Measurements from ENCODE around the gene FGFR4. TPM values are rescaled to one million over a fixed set of nuclear protein-coding genes. Genes with fewer than 3 reads are reported as not detected.

Gene FGFR4
- total RNA-seq, 1 experiment from 2014 or later, result 588 TPM

DNA sequence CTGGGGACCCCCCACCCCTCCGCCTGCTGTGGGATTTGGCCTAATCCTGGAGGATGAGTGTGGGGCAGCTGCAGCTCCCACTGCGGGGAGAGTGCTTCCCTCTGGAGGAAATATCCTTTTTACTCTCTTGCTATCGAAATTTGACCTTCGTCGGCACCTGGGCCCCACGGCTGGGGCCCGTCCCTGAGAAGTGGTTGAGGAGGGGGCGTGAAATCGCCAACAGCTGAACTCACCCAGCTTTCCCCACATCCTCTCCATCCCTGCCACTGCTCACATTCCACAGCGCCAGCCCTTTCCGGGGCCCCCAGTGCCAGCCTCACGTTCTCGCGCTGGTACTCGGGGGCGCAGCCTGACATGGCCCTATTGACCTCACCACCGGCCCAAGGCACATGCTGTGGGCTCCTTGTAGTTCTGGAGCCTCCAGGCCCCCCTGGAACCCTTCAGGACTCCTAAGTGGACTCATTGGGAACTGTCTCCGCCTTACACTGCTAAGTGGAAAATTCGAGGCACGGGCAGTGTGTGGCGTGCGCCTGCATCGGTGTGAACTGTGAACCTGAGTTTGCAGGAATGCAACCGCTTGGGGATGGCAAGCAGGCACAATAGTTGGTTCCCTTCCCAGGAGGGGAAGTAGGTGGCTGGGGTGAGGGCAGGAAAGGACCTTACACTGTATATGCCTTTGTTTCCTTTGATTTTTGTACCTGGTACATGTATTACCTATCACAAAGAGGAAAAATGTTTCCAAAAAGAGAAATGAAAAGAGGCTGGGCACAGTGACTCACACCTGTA is 19.2 kb downstream of the FGFR4 start:
- Histone ChIP-seq H3K4me3 (no peak overlapping the region), H3K9me3 (replicated peaks) (no peaks in the 10 kb centered on the region), H3K36me3 (no peaks in the 10 kb centered on the region), H3K27me3 (no peaks in the 10 kb centered on the region), H3K27ac (peak overlapping the region; percentile 98), H3K4me1 (peaks cover 73% of the 10 kb centered on the region)
- peak; percentile 99 for DNase-seq

DNA sequence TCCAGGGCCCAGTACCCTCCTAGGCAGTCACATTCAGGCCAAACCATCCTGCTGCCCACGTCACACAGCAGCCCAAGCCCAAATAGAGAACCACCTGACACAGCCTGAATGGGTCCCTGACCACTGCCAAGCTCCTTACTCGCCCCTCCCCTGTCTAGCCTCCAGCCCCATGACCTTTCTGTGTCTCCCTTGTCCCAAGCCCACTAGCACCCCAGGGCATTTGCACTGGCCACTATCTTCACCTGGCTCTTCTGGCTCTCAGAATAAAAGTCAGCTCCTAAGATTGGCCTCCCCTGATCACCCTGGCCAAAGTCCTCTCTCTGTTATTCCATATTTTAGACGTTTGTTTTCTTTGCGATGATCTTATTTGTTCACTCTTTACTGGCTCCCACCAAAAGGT is 20.4 kb downstream of the FGFR4 start:
- no peaks in the 10 kb centered on the region for H3K36me3 ChIP-seq

DNA sequence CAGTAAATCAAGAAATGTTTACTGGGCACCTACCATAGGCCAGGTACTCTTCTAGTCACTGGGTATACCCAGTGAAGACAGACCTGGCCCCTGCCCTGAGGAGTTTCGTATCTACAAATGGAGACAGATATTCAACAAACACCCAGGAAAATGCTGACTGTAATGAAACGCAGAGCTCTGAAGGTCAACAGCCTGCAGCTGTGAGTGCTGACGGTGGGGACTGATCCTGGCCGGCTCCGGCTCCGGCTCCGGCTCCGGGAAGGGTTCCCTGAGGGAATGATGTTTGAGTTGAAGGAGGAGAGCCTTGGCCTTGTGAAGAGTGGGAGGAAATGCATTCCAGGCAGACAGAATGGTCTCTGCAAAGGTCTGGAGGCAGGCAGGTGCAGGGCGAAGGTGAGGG is 23.1 kb downstream of the FGFR4 start:
- no peak overlapping the region; the same call in 1 of the 2 replicates for H3K27ac ChIP-seq
- DNase-seq, result peak in 1 of 2 experiments; percentile 61
- no peaks in the 10 kb centered on the region for H3K36me3 ChIP-seq
- peaks cover 45% of the 10 kb centered on the region for H3K4me1 ChIP-seq
- H3K9me3 ChIP-seq (replicated peaks), result no peaks in the 10 kb centered on the region
- no peak overlapping the region for H3K4me3 ChIP-seq
- no peaks in the 10 kb centered on the region for H3K27me3 ChIP-seq

More for the DNA sequence above, 20.4 kb downstream of the FGFR4 start:
- peak overlapping the region; percentile 98 for H3K27ac ChIP-seq
- H3K27me3 ChIP-seq, result no peaks in the 10 kb centered on the region
- no peak overlapping the region for H3K4me3 ChIP-seq
- H3K4me1 ChIP-seq, result peaks cover 65% of the 10 kb centered on the region
- peak in 1 of 2 experiments; percentile 26 for DNase-seq
- H3K9me3 ChIP-seq (replicated peaks), result no peaks in the 10 kb centered on the region

GRCh38 chr5:177111720-177112394 is 25.1 kb downstream of the FGFR4 start:
- Histone ChIP-seq H3K27ac (no peak overlapping the region), H3K36me3 (no peaks in the 10 kb centered on the region), H3K4me3 (no peak overlapping the region), H3K9me3 (replicated peaks) (no peaks in the 10 kb centered on the region), H3K4me1 (peaks cover 30% of the 10 kb centered on the region), H3K27me3 (no peaks in the 10 kb centered on the region)
- peak; percentile 83 to 93 for DNase-seq

DNA sequence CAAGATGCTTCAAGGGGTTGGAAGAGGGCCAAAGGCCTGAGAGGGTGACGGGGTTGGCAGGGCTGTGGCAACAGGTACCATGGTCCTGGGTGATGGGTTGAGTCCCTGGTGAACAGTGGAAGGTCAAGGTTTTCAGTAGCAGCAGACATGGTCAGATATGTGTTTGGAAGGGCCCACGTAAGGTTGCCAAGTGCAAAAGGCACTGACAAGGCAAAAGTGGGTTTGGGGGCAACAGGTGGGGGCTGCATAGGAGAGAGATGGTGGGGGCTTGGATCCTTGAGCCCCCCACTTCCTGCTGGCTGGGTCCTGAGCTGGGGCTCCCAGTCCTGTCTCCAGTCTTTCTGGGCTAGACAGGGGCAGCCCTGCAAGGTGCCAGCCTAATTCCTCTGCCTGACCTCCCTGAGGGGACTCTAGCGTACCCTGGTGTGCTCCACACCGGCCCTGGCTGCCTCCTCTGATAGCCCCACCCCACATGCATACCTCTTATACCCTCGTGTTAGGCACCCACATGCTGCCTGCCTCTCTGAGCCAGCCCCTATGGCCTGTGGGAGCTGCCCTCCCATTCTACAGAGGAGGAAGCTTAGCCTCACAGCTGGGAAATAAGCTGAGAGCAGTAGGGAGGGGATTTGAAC is 26.0 kb downstream of the FGFR4 start:
- peaks cover 22% of the 10 kb centered on the region for H3K4me1 ChIP-seq
- no peaks in the 10 kb centered on the region for H3K27me3 ChIP-seq
- no peaks in the 10 kb centered on the region for H3K36me3 ChIP-seq
- no peak overlapping the region for H3K27ac ChIP-seq
- H3K9me3 ChIP-seq (replicated peaks), result no peaks in the 10 kb centered on the region
- DNase-seq, result peak in 1 of 2 experiments; percentile 4
- no peak overlapping the region for H3K4me3 ChIP-seq

DNA sequence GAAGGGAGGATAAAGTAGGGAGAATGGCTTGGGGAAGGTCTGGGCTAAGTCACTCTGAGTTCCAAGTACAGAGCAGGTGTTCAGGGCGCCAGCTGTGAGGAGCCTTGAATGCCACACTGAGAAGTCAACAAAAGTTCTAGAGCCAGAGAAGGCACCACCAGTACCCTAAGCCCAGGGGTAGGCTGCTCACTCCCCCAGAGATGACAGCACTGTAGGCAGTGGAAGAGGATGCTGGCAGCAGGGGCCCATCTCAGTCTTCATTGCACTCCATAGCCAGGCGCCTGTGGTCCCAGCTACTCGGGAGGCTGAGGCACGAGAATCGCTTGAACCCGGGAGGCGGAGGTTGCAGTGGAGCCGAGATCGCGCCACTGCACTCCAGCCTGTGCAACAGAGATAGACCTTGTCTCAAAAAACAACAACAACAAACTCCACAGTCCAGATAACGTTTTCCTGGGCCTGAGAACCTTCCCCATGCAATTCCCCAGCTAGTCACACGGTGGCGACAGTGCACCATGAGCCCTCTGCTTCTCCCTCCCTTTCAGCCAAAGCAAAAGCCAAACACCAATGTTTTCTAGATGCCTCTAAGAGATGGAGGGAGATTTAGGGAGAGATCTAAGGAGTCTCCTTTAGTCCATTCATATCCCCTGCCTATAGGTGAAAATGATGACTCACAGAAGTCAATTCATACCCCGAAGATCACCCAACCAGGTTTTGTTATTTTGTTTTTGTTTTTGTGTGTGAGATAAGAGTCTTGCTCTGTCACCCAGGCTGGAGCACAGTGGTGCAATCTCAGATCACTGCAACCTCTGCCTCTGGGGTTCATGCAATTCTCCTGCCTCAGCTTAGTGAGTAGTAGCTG is 27.1 kb downstream of the FGFR4 start:
- Histone ChIP-seq H3K27me3 (no peaks in the 10 kb centered on the region), H3K4me3 (no peak overlapping the region), H3K36me3 (no peaks in the 10 kb centered on the region), H3K9me3 (replicated peaks) (no peaks in the 10 kb centered on the region), H3K4me1 (peaks cover 21% of the 10 kb centered on the region), H3K27ac (no peak overlapping the region)
- DNase-seq, result peak in 1 of 2 experiments; percentile 90

- H3K4me1 ChIP-seq, result 0 out of 2 replicates have a peak, but pooled peaks cover under 1% of the 10 kb centered on the region
- no peaks in the 10 kb centered on the region for H3K36me3 ChIP-seq
- no peaks in the 10 kb centered on the region for H3K9me3 ChIP-seq (replicated peaks)
- no peak overlapping the region for H3K27ac ChIP-seq
- H3K4me3 ChIP-seq, result no peak overlapping the region
- no peak for DNase-seq
- no peaks in the 10 kb centered on the region for H3K27me3 ChIP-seq
These were observed 30.1 kb downstream of the FGFR4 start for GRCh38 chr5:177116631-177117373.

DNA sequence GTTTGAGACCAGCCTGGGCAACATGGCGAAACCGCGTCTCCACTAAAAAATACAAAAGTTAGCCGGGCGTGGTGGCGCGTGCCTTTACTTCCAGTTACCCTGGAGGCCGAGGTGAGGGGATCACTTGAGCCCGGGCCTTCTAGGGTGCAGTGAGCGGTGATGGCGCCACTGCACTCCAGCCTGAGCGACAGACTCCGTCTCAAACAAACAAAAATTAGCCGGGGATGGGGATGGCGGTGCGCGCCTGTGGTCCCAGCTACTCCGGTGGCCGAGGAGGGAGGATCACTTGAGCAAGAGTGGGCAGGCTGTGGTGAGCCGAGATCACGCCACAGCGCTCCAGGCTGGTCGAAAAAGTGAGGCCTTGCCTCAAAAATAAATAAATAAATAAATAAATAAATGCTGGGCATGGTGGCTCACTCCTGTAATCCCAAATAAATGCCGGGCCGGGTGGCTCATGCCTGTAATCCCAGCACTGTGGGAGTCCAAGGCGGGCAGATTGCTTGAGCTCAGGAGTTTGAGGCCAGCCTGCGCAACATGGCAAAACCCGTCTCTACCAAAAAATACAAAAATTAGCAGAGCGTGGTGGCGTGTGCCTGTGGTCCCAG is 30.8 kb downstream of the FGFR4 start:
- H3K4me1 ChIP-seq, result no peaks in the 10 kb centered on the region
- no peak overlapping the region for H3K4me3 ChIP-seq
- DNase-seq, result no peak
- no peaks in the 10 kb centered on the region for H3K9me3 ChIP-seq (replicated peaks)
- H3K36me3 ChIP-seq, result no peaks in the 10 kb centered on the region
- no peaks in the 10 kb centered on the region for H3K27me3 ChIP-seq
- no peak overlapping the region for H3K27ac ChIP-seq

GRCh38 chr5:177122566-177122965 is 35.9 kb downstream of the FGFR4 start:
- no peaks in the 10 kb centered on the region for H3K36me3 ChIP-seq

DNA sequence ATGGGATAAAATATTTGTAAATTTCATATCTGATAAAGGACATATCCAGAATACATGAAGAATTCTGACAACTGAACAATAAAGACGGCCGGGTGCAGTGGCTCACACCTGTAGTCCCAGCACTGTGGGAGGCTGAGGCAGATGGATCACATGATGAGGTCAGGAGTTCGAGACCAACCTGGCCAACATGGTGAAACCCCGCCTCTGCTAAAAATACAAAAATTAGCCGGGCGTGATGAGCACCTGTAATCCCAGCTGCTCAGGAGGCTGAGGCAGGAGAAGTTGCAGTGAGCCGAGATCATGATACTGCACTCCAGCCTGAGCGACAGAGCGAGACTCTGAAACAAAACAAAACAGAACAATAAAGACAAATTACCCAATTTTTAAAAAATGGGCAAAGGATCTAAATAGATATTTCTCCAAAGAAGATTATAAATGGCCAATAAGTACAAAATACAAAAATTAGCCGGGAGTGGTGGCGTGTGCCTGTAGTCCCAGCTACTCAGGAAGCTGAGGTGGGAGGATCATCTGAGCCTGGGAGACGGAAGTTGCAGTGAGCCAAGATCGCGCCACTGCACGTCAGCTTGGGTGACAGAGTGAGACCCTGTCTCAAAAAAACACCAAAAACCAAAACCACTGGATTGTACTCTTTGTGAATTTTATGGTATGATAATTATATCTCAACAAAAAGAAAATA is 37.2 kb downstream of the FGFR4 start:
- H3K36me3 ChIP-seq, result no peaks in the 10 kb centered on the region
- DNase-seq, result no peak

More at GRCh38 chr5:177122566-177122965, 35.9 kb downstream of the FGFR4 start:
- Histone ChIP-seq H3K9me3 (replicated peaks) (no peaks in the 10 kb centered on the region), H3K4me3 (no peak overlapping the region), H3K27ac (no peak overlapping the region), H3K27me3 (no peaks in the 10 kb centered on the region), H3K4me1 (no peaks in the 10 kb centered on the region)
- no peak for DNase-seq

DNA sequence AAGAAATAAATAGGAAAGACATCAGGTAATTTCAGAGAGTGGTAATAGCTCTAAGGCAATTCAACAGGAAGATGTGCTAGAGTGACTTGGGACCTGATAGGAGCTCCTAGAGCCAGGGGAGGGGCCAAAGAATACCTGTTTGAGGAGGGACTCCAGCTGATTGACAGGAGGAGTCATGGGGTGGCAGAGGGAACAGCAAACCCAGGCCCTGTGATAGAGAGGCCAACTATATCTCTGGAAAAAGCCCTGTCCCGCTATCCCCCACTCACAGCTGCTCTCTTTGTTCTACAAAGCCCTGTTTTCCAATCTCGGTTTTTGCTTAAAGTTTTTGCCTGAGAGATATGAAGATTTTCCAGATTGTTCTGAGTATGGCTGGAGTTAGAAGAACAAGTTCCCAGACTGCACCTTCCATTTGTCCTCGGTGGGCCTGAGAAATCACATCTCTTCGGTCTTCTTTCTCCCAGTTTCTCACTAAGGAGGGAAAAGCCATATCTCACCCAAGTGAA is 37.8 kb downstream of the FGFR4 start:
- Histone ChIP-seq H3K4me3 (no peak overlapping the region), H3K27me3 (no peaks in the 10 kb centered on the region), H3K9me3 (replicated peaks) (no peaks in the 10 kb centered on the region), H3K36me3 (no peaks in the 10 kb centered on the region), H3K27ac (no peak overlapping the region), H3K4me1 (no peaks in the 10 kb centered on the region; the same call in 1 of the 2 replicates)
- DNase-seq, result no peak

More for the DNA sequence above, 37.2 kb downstream of the FGFR4 start:
- Histone ChIP-seq H3K4me1 (no peaks in the 10 kb centered on the region; the same call in 1 of the 2 replicates), H3K9me3 (replicated peaks) (no peaks in the 10 kb centered on the region), H3K4me3 (no peak overlapping the region), H3K27me3 (no peaks in the 10 kb centered on the region), H3K27ac (no peak overlapping the region)

DNA sequence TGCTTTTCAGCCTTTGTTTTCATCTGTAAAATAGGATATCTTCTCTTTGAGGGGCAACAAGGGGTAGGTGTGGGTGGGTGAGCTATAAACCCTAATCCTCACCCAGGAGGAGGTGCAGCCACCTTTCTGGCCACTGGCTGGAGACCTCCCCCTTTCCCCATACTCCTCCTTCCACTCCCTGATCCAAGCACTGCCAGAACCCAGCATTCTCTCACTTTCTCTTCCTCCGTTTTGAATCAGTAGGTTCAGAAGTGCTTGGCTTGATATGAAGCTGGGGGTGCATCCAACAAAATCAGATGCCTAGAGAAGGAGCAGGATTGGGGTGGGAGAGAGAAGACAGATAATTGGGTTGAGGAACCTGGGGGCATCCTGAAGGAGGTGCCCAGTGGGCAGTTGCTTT is 40.1 kb downstream of the FGFR4 start:
- H3K4me3 ChIP-seq, result no peak overlapping the region
- H3K9me3 ChIP-seq (replicated peaks), result no peaks in the 10 kb centered on the region
- no peaks in the 10 kb centered on the region for H3K36me3 ChIP-seq
- H3K4me1 ChIP-seq, result no peaks in the 10 kb centered on the region; the same call in 1 of the 2 replicates
- H3K27me3 ChIP-seq, result no peaks in the 10 kb centered on the region
- H3K27ac ChIP-seq, result no peak overlapping the region
- no peak for DNase-seq

GRCh38 chr5:177128551-177128981 is 41.9 kb downstream of the FGFR4 start:
- Histone ChIP-seq H3K4me1 (no peaks in the 10 kb centered on the region; the same call in 1 of the 2 replicates), H3K9me3 (replicated peaks) (no peaks in the 10 kb centered on the region), H3K27me3 (no peaks in the 10 kb centered on the region), H3K4me3 (no peak overlapping the region), H3K36me3 (no peaks in the 10 kb centered on the region), H3K27ac (no peak overlapping the region)
- DNase-seq, result no peak
